AG04449 (cell line): ENCODE results near the gene CAMP.

Experiments
- CTCF ChIA-PET: fragments of 350-600 bp; formaldehyde crosslinking; extraction: SDS; loops from one replicate; lab custom pipeline; 2021; ENCODE audit warnings: antibody characterized with exemption; lab: Yijun Ruan, JAX
- POLR2A ChIA-PET: fragments of 400-600, 350-600 bp; formaldehyde crosslinking; extraction: SDS; loops from one replicate; lab custom pipeline; 2020; ENCODE audit warnings: antibody characterized with exemption, inconsistent platforms; lab: Yijun Ruan, JAX
- DNase-seq: peaks from one replicate; pipeline ENCODE4 v3.0.0-alpha.2; 2010; ENCODE audit warnings: low read depth, low spot score
- H3K4me3 ChIP-seq: 2 replicates; pipeline ENCODE4 v1.5.1; 2011; ENCODE audit warnings: low read depth, mild to moderate bottlenecking, control low read depth, low read length
- CTCF ChIP-seq: IDR thresholded peaks from one replicate; pipeline ENCODE4 v1.5.1; 2011; ENCODE audit warnings: mild to moderate bottlenecking, moderate library complexity, low read length, control low read depth, inconsistent platforms; ENCODE audit not compliant: insufficient read depth; ENCODE audit errors: missing control alignments

CAMP gene

GRCh38 chr3:48215876-48216275 is 7.4 kb upstream of the CAMP start:
- no peak overlapping the region for H3K4me3 ChIP-seq
- CTCF ChIA-PET, result interaction anchor here (1.0 kb wide), 1 partner anchor 10 kb away, joined by 4 read pairs; no protein-coding TSS in a partner anchor
- POLR2A ChIA-PET, result no interaction called here
- DNase-seq, result no peak
- no peak for TF ChIP-seq CTCF

- CTCF ChIA-PET, result interaction anchor here (1.0 to 1.1 kb wide), 2 partner anchors 13 to 23 kb away, joined by 3 read pairs; no protein-coding TSS in a partner anchor
These were observed 5.8 kb upstream of the CAMP start for GRCh38 chr3:48217449-48217848.

GRCh38 chr3:48218537-48218936 is 4.8 kb upstream of the CAMP start:
- TF ChIP-seq CTCF, result no peak
- POLR2A ChIA-PET, result no interaction called here
- CTCF ChIA-PET, result no interaction called here
- H3K4me3 ChIP-seq, result no peak overlapping the region
- no peak for DNase-seq

More at GRCh38 chr3:48217449-48217848, 5.8 kb upstream of the CAMP start:
- no peak overlapping the region for H3K4me3 ChIP-seq
- TF ChIP-seq CTCF, result no peak
- POLR2A ChIA-PET, result no interaction called here
- DNase-seq, result no peak

GRCh38 chr3:48219543-48219942 is 3.8 kb upstream of the CAMP start:
- ChIA-PET CTCF (interaction anchor here (1.3 kb wide), 1 partner anchor 25 kb away, joined by 4 read pairs; no protein-coding TSS in a partner anchor), POLR2A (no interaction called here)
- no peak overlapping the region for H3K4me3 ChIP-seq
- TF ChIP-seq CTCF, result no peak
- DNase-seq, result no peak

GRCh38 chr3:48220746-48221145 is 2.5 kb upstream of the CAMP start:
- no peak for TF ChIP-seq CTCF
- no peak for DNase-seq
- H3K4me3 ChIP-seq, result no peak overlapping the region
- CTCF ChIA-PET, result interaction anchor here (0.9 kb wide), 1 partner anchor 17 kb away, joined by 3 read pairs; no protein-coding TSS in a partner anchor
- POLR2A ChIA-PET, result no interaction called here

- ChIA-PET POLR2A (no interaction called here), CTCF (interaction anchor here (1.3 to 1.9 kb wide), 4 partner anchors 9 to 214 kb away, joined by 3 to 8 read pairs (median 5); no protein-coding TSS in a partner anchor)
- H3K4me3 ChIP-seq, result no peak overlapping the region
- TF ChIP-seq CTCF, result no peak
- DNase-seq, result no peak
These were observed 2.3 kb downstream of the CAMP start for GRCh38 chr3:48225587-48225986.
